Keratinocyte (primary cell): ENCODE data around the gene PYCR2.

Experiments
- EZH2 ChIP-seq: IDR thresholded peaks from one replicate; pipeline ENCODE4 v1.6.1; 2012; ENCODE audit warnings: inconsistent platforms, mild to moderate bottlenecking, low read length, moderate library complexity
- TF ChIP-seq, protein P1 (sequence below), 3 experiments: IDR thresholded peaks in 1 of 3; conservative IDR thresholded peaks in 1 of 3; optimal IDR thresholded peaks in 1 of 3; 2 replicates in 2 of 3; 3 replicates in 1 of 3; pipeline versions ENCODE3 to v1.5.1; 2011; ENCODE audit warnings: low read length in 3 of 3, mild to moderate bottlenecking in 3 of 3, moderate library complexity in 2 of 3, control low read depth in 1 of 3, inconsistent platforms in 1 of 3; ENCODE audit not compliant: insufficient read depth in 2 of 3; ENCODE audit errors: extremely low read depth in 1 of 3

DNA sequence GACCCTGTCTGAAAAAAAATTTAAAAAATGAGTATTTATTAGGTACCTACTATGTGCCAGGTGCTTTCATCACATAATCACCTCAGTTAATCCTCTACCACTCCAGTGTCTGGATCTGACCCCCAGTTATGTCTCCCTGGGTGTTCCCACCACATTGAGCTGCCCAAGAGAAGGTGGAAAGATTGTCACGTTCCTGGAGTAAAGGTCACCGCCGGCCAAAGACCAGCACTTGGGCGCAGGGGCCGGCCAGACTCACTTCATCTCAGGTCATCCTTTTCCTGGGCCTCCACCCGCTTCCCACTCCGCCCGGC is 714 bp downstream of the PYCR2 start:
- TF ChIP-seq, protein P1, sequence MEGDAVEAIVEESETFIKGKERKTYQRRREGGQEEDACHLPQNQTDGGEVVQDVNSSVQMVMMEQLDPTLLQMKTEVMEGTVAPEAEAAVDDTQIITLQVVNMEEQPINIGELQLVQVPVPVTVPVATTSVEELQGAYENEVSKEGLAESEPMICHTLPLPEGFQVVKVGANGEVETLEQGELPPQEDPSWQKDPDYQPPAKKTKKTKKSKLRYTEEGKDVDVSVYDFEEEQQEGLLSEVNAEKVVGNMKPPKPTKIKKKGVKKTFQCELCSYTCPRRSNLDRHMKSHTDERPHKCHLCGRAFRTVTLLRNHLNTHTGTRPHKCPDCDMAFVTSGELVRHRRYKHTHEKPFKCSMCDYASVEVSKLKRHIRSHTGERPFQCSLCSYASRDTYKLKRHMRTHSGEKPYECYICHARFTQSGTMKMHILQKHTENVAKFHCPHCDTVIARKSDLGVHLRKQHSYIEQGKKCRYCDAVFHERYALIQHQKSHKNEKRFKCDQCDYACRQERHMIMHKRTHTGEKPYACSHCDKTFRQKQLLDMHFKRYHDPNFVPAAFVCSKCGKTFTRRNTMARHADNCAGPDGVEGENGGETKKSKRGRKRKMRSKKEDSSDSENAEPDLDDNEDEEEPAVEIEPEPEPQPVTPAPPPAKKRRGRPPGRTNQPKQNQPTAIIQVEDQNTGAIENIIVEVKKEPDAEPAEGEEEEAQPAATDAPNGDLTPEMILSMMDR (optimal IDR thresholded peaks at IDR 0.05 in 1 of 3, IDR thresholded peaks at IDR 0.05 in 1 of 3, conservative IDR thresholded peaks at IDR 0.05 in 1 of 3; ENCODE audit: extremely low read depth in 1 of 3, insufficient read depth in 2 of 3, low read length in 3 of 3), result no peak
- no peak for TF ChIP-seq EZH2
